Right forelimb (tissue), 1 donor: ENCODE data around the gene AP2A2.

Experiments
- DNase-seq: peaks from one replicate; pipeline ENCODE4 v3.0.0-alpha.2; 2018

Gene AP2A2

DNA sequence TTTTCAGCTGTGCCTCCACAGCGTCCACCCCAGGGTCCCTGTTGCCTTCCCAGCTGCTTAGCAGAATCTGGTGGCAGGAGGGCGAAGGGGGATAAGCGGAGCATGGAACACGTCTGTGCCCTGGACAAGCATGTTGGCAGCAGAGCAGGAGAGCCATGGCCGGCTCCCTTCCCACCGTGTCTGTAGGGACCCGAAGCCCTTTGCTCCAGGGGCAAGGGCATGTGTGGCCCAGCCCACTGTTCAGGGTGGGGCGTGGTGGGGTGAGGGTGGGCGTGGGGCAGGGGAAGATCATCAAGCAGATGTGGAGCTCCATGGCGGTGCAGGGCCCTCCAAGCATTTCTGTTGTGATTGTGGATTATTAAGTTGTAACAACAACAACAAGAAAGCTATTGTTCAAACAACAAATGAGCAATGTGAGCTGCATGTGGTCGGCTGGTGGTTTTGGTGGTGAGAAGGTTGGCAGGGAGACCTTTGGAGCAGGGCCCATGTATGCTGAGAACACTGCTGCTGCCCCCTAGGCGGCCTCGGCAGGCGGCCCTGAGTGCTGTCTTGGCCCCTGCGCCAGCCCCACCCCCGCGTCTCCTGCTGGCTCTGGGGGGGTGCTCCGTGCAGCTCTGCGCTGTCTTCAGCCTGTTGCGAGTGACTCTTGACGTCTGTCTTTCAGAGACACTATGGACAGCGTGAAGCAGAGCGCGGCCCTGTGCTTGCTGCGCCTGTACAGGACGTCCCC, 50.9 kb downstream of the AP2A2 start:
- no peak for DNase-seq

DNA sequence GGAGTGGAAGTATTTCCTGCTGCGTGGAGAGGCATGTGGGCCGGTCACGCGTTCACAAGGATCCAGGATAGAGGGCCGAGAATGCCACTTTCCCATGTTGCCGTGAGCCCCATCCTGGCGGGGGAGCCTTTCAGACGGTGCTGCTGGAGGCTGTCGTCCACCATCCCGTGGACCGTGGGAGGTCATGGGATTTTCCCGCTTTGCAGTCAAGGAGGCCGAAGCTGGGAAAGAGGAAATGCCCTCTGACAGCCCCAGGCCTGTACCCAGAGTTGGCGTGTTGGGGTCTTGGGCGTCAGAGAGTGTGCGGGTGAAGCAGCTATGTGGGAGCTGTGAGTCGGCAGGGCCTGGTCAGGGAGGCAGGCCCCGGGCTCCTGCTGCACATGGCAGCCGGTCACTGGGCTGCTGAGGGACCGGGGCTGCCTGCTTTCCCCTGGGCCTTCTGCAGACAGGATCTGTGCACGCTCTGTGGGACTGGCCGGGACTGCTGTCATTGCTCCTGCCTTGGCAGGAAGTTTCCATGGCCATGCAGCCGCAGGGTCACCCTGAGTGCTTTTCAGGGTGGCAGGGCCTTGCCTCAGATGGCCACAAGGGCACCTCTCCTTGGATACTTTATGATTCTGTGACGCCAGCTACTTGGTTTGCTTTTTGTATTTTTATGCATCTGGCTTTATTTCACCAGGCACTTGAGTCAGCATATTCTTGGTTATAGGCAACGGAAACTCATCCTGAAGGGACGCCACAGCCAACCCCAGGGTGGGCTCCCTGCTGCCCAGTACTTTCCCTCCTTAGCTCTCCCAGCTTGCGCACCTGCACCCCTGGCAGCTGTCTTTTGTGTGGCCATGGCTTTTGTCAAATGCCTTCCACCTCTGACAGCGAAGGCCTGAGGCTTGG, 52.4 kb downstream of the AP2A2 start:
- no peak for DNase-seq

DNA sequence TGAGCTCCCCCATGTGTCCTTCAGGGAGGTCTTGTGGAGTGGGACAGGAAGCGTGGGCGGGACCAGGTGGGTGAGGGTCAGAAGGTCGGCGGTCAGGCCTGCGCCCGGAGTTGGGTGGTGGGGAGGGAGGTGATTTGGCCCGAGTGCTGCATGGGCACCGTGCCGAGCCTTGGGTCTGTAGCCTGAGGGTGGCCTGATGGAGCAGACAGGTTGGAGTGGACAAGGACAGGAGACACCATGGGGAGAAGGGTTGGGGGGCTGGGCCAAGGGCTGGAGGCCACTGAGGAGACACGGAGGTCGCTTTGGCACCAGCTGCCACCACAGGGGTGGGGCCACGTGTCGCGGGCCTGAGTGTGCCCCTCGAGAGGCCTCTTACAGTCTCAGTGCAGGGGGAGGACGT, 53.1 kb downstream of the AP2A2 start:
- DNase-seq = no peak

DNA sequence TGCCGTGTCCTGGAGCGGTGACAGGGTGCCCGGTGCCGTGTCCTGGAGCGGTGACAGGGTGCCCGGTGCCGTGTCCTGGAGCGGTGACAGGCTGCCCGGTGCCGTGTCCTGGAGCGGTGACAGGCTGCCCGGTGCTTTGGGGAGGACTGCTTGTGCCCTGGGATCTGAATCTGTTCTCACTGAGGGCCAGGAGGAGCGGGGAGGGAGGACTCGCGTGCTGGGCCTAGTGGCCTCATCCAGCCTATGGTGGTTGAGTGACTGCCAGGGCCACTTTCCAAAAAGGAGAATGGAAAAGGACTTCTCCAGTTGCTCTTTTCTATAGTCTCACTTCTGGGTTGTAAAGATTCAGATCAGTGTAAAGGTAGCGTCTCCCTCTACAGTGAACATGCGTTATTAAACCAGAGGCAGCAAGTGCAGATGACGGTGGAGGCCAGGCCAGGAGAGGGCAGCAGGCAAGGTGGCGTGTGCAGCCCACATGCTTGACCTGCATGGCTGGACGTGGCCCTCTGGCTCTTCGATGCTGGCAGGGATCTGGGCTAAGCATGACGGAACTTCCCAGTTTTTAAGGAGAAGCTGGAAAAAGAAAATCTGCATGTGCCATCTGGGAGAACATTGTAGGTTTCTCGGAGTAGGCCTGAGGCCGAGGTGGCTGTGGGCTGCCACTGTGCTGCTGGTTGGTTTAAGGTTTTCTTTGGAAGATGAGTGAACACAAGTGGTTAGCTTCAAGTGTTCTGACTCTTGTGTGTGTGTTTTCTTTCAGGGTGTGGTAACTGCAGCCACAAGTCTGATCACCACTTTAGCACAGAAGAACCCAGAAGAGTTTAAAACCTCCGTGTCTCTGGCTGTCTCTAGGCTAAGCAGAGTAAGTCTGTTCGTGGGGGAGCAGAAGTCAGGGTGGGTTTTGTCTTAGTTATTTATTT, 55.0 kb downstream of the AP2A2 start:
- DNase-seq = no peak

DNA sequence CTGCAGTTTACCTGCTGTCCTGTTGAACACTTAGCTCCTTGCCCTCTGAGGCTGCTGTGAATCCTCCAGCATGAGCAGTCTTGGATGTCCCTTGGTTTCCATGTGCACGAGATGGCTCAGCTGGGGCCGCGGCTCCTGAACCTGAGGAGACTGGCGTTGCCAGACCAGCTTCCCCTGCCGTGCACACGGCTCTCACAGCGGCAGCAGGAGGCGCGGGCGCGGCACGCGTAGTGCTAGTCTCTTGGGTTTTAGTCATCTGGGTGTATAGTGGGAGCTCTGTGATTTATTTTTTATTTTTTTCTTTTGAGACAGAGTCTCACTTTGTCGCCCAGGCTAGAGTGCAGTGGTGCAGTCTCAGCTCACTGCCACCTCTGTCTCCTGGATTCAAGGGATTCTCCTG, 56.1 kb downstream of the AP2A2 start:
- DNase-seq = no peak

DNA sequence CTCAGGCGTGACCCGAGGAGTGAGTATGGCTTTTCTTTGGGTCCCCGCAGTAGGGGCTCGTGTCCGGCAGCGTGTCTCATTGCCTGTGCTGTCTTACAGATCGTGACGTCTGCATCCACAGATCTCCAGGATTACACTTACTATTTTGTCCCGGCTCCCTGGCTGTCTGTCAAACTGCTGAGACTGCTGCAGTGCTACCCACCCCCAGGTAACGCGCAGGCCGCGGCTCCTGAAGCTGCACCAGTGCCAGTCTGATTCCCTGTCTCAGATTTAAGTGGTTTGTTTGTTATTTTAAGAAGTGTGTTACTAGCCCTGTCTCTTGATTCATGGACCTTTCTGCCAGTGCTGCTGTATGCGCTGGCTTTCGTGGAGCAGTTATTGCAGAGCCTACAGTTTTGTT, 58.9 kb downstream of the AP2A2 start:
- DNase-seq = no peak

DNA sequence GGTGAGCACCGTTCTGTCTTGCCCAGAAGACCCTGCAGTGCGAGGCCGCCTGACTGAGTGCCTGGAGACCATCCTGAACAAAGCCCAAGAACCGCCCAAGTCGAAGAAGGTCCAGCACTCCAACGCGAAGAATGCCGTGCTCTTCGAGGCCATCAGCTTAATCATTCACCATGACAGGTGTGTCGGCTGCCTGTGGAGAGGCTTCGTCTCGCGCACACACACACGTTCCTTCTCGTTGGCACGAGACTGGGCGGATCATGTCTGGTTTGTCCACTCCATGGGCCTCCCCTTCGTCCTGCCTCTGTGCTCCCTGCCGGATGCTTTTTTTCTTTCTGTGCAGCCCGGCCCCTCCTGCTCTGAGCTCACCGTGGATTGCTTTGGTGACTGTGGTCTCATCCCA, 59.7 kb downstream of the AP2A2 start:
- no peak for DNase-seq

DNA sequence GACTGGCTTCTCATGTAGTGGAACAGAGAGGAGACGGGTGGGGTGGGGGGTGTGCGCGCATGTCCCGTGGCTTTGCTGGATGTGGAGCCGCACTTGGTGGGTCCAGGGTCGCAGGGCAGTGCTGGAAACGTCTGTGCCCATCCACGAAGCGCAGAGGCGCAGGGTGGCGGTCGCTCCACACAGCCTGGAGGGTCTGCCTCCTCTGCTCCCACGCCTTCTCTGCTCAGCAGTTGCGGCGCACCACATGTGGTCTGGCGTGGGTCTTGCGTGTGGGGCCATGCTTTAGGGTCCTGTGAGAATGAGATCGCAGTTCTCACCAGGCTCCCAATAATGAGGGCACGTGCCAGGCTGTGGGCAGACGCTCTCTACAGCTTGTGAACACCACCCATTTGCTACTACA, 60.2 kb downstream of the AP2A2 start:
- DNase-seq = no peak

DNA sequence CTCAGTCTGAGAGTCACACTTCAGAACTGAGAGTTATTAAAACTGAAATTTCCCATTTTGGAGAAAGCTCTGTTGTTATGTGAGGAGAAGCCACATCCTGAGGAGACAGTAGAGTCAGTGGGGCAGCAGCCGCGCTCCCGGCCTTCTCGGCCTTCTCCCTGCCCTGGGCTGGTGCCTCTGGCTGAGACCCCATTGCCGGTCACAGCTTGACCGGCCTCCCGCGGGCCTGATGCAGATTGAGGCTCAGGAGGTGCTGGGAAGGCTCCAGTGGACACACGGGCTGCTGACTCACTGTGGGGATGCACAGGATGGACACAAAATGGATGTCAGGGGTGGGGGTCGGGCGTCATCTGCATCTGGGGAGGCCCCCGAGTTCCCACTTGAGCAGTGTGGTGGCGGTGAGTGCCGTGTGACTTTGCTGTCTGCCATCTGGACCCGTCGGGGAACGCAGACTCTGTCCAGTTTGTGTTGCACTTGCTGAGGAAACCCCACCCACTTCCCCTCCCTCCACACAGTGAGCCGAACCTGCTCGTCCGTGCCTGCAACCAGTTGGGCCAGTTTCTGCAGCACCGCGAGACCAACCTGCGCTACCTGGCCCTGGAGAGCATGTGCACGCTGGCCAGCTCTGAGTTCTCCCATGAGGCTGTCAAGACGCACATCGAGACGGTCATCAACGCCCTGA, 60.7 kb downstream of the AP2A2 start:
- no peak for DNase-seq

DNA sequence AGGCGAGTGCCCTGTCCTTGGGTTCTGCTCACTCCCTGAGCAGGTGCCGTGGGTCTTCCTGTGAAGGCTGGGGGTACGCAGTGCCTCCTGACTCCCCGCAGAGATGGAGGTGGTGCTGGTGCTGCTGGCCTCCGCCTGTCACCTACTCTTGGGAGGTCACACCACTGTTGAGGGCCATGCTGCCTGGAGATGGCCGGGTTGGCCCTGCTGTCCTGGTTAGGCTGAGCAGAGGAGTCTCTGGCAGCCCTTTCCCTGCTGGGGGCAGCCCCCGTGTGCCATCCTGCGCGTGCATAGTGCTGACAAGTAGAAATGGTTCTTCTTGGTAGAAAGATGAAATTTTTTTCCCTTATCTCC, 61.3 kb downstream of the AP2A2 start:
- DNase-seq = no peak

DNA sequence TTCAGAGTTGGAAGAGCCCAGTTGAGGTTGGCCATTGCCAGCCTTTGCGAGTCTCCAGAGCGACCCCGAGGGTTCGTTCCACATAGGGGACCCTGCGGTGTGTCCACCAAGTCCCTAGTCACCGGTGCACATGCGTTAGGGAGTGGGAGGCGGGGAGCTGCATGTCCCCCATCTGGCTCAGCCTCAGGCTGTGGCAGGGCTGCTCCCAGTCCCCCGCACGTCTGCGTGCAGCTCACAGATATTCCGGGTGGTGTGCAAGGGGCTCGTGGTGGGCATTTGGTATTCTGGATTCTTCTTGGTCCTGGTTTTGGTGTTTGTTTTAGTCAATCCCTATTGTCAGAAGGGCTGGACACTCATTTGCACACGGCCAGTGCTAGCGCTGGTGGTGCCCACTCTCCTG, 62.0 kb downstream of the AP2A2 start:
- DNase-seq = no peak

DNA sequence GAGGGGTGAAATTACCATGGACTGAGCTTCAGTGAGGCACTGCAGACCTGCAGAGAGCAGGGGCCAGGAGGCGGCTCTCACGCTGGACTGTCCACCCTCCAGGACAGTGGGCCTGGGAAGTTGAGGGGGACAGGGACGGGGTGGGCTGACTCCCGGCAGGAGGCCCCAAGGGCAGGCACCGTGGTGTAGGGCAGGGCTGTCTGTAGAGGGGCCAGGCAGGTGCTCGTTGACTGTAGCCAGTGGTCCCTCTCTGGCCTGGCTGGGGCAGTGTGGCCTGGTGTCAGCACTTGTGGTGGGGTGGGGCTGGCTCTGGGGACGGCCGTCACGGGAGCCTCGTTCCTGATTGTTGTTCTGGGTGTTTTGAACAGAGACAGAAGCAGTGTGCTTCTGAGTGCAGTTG, 64.4 kb downstream of the AP2A2 start:
- no peak for DNase-seq

DNA sequence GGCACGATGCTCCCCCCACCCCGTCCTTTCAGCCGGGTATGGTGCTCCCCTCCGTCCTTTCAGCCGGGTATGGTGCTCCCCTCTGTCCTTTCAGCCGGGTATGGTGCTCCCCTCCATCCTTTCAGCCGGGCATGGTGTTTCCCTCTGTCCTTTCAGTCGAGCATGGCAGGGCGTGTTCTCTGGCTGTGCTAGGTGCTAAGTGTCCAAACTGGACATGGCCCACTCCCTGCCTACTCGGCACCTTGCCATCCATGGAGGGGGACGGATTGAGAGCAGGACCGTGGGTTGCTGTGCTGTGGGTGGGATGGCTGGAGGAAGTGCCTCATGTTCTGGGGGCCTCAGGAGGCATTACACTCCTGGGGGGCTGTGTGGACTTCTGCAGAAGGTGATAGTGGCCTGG, 65.4 kb downstream of the AP2A2 start:
- no peak for DNase-seq

DNA sequence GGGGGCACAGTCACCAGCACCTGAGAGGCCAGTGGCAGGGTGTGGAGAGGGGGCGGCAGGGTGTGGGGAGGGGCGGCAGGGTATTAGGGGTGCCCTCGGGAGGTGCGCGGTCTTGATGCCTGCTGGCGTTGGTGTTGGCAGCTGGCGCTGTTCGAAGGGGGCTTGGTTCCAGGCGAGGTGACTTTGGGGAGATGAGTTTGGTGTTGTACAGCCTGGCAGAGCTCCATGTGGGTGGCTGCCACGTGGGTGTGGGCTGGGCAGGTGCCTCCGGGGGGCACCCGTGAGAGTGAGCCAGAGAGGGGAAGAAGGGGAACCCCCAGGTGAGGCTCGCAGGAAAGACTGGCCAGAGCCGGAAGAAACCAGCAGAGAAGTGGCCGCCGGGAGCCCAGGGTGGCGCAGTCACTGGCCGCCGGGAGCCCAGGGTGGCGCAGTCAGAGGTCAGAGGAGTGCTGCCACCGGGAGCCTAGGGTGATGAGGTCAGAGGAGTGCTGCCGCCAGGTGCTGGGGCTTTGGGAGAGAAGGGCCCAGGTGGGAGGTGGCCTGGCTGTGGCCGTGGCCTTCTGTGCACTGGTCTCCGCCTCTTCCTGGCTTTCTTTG, 66.1 kb downstream of the AP2A2 start:
- DNase-seq = no peak

DNA sequence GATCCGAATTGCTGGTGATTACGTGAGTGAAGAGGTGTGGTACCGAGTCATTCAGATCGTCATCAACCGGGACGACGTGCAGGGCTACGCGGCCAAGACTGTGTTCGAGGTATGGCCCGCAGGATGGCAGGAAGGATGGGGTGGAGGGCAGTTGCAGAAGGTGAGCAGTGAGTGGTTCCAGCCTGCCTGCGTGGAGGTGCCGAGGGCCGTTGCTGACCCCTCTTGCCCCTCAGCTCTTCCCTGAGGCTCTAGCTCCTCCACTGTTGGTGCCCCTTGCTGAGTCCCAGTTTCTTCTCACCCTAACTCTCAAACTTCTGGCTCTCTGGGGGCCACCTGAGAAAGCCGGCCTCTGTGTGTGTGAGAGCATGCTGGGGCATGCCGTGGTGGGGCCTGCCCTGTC, 66.9 kb downstream of the AP2A2 start:
- no peak for DNase-seq

DNA sequence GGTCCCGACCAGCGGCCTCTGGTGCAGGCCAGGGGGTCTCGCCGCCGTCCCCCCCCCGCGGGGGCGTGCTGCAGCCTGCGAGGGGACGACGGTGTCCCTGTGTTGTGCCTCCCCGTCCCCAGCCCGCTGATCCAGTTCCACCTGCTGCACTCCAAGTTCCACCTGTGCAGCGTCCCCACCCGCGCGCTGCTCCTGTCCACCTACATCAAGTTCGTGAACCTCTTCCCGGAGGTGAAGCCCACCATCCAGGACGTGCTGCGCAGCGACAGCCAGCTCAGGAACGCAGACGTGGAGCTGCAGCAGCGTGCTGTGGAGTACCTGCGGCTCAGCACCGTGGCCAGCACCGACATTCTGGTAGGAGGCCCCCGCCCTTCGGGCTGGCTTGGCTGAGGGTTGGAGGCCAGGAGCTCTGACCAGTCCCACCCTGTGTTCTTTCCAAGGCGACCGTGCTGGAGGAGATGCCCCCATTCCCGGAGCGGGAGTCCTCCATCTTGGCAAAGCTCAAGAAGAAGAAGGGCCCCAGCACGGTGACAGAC, 68.0 kb downstream of the AP2A2 start:
- DNase-seq = no peak

DNA sequence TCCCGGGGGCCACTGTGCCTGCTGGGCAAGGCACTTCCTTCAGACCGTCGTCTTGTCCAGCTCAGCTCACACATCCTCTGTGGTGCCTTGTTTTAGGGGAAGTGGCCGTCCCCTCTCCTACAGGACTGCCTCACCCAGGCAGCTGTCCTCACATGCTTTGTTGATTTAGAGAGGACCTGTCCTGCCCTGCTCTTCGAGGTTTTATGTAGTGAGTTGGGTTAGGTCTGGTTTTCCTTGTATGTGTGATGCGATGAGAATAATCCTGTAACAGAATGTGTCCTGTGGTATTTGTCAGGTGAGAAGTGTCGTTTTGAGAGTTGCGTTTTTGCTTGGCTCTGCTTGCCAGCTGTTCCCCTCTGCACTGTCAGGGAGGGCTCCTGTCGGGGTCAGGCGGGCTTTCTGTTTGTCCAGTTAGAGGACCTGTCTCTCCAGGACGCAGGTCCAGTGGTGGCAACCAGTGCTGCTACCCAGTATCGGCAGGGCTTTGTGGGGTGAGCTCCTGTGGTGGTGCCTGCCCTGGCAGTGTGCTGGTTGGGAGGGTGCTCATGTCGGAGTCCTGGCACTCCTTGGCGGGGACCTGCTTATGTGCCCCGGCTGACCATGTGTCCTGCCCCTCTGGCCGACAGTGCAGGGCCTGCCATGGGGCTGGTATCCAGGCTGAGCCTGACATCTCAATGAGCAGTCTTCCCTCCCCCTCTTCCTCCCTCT, 69.5 kb downstream of the AP2A2 start:
- no peak for DNase-seq

DNA sequence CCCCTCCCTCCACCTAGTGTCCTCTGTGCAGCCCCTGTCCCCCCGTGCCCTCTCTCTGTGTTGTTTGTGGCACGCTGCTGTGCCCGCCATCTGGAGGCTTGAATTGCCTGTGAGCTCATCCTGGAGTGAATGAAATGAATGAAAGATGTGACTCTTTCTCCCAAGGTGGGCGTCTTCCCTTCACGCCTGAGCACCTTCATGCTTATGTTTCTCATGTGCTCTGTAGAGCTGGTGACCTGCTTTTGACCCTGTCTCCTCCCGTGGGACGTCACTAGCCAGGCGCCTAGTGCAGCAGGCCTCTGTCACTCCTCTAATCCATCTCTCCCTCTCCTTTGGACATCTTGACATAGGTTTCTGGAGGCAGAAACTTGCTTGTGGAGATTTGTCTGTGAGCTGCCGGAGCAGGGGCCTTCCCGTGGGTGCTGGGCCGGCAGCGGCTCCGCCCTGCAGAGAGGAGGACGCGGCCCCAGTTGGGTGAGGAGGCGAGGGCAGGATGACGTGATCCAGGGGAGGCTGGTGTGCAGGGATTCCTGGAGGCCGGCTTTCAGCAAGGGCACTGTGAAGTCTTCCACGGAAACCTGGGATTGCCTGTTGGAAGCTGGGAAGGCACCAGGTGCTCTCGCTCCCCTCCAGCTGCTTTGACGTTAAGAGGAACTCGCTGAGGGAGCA, 70.2 kb downstream of the AP2A2 start:
- DNase-seq = no peak

DNA sequence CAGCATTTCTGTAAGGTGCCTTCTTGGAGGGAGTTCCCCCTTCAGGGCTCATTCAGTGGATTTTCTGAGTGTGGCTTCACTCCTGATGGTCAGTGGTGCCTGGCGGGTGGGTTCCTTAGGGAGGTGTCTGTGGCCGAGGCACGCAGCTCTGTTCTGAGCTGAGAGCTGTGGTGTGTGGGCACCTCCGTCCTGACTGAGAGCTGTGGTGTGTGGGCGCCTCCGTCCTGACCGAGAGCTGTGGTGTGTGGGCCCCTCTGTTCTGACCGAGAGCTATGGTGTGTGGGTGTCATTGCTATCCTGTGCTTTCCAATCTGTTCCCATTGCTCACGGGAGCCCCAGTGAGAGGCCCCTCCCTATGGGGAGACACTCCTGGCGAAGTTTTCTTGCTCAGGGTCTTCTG, 71.0 kb downstream of the AP2A2 start:
- DNase-seq = no peak

DNA sequence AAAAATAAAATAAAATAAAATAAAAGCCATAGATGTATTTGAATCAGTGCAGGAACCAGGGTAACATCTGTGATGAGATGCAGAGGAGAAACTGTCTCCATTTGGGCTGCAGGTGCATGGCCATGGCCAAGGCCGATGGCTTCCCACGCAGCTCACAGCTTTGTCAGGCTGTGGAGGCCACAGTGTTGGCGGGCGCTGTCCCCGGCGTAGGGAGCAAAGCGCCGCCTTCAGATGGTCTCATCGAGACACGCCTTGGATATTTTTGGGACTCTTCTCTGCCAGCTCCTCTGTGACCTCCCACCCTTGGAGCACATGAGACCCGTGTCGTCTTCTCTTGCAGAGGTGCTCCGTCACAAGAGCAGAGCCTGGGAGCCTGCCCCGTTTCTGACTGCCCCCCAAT, 72.2 kb downstream of the AP2A2 start:
- DNase-seq = no peak

DNA sequence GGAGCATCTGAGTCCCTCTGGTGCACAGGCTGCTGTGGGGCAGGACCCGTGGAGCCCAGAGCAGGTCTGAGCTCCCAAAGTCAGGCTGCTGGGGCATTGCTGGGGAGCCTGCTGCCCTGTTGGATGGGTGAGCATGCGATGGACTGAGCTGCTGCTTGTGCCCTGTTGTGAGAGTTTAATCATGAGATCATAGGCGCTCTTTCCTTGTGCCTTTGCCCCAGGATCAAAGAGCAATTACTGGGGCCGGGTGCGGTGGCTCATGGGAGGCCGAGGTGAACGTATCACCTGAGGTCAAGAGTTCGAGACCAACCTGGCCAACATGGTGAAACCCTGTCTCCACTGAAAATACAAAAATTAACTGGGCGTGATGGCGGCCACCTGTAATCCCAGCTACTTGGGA, 73.3 kb downstream of the AP2A2 start:
- no peak for DNase-seq
